ENCODE results near the gene ZNF554. TPM values are rescaled to one million over a fixed set of nuclear protein-coding genes. Genes with fewer than 3 reads are reported as not detected.

ZNF554 gene
- total RNA-seq (ENCODE audit: low replicate concordance): 10.1 and 11.0 TPM in 2 replicates

DNA sequence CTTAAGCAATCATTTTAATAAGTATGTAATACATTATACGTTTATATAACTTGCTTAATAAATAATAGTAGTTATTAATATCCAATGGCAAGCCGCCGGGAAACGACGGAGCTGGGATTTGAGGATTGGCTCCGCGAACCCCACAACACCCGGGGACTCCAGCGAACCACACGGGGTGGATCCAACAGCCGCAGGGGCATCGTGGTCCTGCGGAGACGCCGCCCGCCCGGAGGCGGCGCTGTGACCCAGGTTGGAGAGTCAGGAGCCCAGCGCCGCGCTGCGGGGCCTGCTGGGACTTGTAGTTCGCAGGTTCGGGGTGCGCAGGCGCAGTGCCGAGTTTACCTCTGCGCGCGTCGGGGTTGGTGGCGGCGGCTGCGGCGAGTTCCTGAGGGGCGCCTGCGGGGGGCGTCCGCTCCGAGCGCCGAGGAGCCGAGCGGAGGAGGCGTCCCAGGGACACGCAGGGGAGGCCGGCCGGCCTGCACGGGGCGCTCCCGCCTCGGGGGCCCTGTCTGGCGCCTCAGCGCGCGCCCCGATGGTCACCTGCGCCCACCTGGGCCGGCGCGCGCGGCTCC is at the start of gene ZNF554:
TSS of gene ZNF554 (plus strand) at position 329 of the 572 bp plus-strand sequence. CDS start at position 533, 204 bp downstream.
- H3F3A ChIP-seq (ENCODE audit: low read depth): no peaks in the 10 kb centered on the region
- peaks cover 7% of the 10 kb centered on the region for H4K20me1 ChIP-seq (ENCODE audit: low read depth)
- Mint-ChIP-seq H3K36me3 (peaks cover 12% of the 10 kb centered on the region), H3K9me3 (peaks cover 5% of the 10 kb centered on the region), H3K4me1 (peaks cover 2% of the 10 kb centered on the region), H3K27ac (no peak within 1 kb of the TSS), H3K4me3 (peak within 1 kb of the TSS; percentile 94), H3K27me3 (ENCODE audit: insufficient read depth, low read depth) (peaks cover 6% of the 10 kb centered on the region)
- H2AFZ ChIP-seq (replicated peaks): peak within 1 kb of the TSS; percentile 78
- H3K27me3 ChIP-seq: no peaks in the 10 kb centered on the region
- no peaks in the 10 kb centered on the region for H3K4me1 ChIP-seq
- no peaks in the 10 kb centered on the region for H3K9me3 ChIP-seq (ENCODE audit: low read depth)
- peak within 1 kb of the TSS; percentile 95 for H3K4me3 ChIP-seq
- H3K4me2 ChIP-seq: peak within 1 kb of the TSS; percentile 100
- no peak within 1 kb of the TSS for H3K27ac ChIP-seq
- H3K79me2 ChIP-seq (ENCODE audit: low read depth): peaks cover 6% of the 10 kb centered on the region
- H3K36me3 ChIP-seq: no peaks in the 10 kb centered on the region
- TF ChIP-seq EZH2 (IDR thresholded peaks at IDR 0.05) (no peak), EZH2phosphoT487 (IDR thresholded peaks at IDR 0.05) (no peak)
- TF ChIP-seq, protein P1, sequence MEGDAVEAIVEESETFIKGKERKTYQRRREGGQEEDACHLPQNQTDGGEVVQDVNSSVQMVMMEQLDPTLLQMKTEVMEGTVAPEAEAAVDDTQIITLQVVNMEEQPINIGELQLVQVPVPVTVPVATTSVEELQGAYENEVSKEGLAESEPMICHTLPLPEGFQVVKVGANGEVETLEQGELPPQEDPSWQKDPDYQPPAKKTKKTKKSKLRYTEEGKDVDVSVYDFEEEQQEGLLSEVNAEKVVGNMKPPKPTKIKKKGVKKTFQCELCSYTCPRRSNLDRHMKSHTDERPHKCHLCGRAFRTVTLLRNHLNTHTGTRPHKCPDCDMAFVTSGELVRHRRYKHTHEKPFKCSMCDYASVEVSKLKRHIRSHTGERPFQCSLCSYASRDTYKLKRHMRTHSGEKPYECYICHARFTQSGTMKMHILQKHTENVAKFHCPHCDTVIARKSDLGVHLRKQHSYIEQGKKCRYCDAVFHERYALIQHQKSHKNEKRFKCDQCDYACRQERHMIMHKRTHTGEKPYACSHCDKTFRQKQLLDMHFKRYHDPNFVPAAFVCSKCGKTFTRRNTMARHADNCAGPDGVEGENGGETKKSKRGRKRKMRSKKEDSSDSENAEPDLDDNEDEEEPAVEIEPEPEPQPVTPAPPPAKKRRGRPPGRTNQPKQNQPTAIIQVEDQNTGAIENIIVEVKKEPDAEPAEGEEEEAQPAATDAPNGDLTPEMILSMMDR (IDR thresholded peaks at IDR 0.05): peak; percentile 87
- H3K9ac ChIP-seq: peak within 1 kb of the TSS; percentile 66
- peak; percentile 100 for DNase-seq (ENCODE audit: low spot score)

DNA sequence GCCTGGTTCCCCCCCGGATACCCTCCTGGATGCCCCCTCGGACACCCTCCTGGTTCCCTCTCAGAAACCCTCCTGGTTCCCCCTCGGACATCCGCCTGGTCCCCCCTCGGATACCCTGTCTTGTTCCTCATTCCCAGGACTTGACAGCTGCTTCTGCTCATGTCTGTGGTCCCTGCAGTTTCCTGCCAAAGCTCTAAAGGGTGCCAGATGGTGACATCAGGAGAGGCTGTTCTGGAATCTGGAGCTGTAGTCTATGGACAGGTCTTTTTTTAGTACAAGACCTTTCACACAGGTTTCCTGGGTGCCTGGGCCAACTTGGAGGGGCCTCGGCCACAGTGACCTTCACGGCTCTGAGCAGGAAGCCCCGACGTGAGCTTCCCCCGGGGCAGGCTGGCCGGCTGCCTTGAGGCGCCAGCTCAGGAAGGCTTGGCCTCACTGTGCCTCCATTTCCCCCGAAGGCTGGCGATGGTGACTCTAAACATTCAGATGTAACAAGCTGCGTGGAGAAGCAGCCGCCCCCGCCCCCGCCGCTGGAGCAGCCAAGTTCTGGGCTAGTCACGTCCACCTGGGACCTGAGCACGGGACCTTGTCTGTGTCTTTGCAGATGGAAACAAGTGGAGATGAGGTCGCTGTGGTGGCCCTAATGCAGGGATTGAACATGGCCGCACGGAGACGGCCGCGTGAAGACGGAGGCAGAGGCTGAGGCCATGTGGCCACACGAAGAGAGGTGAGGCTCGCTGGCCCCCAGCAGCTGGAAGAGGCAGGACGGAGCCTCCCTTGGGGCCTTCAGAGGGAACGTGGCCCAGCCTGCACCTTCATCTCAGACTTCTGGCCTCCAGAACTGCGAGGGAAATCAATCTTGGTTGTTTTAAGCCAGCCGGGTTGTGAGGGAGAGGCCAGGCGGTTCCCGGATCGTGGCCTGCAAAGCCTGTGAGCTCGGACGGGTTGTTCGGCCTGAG is 49.3 kb upstream of the ZNF554 start:
- H4K20me1 ChIP-seq (ENCODE audit: low read depth): peaks cover 57% of the 10 kb centered on the region
- H3K4me3 ChIP-seq: no peak overlapping the region
- DNase-seq (ENCODE audit: low spot score): no peak
- no peak for TF ChIP-seq EZH2phosphoT487 (IDR thresholded peaks at IDR 0.05)
- no peak for TF ChIP-seq EZH2 (IDR thresholded peaks at IDR 0.05)
- TF ChIP-seq, protein P1 (IDR thresholded peaks at IDR 0.05): no peak
- no peak overlapping the region for H3K4me2 ChIP-seq
- no peaks in the 10 kb centered on the region for H3K4me1 ChIP-seq
- H3K27ac Mint-ChIP-seq: no peak overlapping the region
- peaks cover 4% of the 10 kb centered on the region for H3K36me3 Mint-ChIP-seq
- H3K4me3 Mint-ChIP-seq: no peak overlapping the region
- peaks cover 9% of the 10 kb centered on the region for H3K4me1 Mint-ChIP-seq
- peaks cover 58% of the 10 kb centered on the region for H3K79me2 ChIP-seq (ENCODE audit: low read depth)
- H3K27me3 Mint-ChIP-seq (ENCODE audit: insufficient read depth, low read depth): no peaks in the 10 kb centered on the region
- no peak overlapping the region for H3K9ac ChIP-seq
- no peaks in the 10 kb centered on the region for H3K36me3 ChIP-seq
- H3K27me3 ChIP-seq: no peaks in the 10 kb centered on the region
- no peak overlapping the region for H3K27ac ChIP-seq
- no peaks in the 10 kb centered on the region for H3K9me3 Mint-ChIP-seq
- no peak overlapping the region for H2AFZ ChIP-seq (replicated peaks)
- H3F3A ChIP-seq (ENCODE audit: low read depth): no peaks in the 10 kb centered on the region
- H3K9me3 ChIP-seq (ENCODE audit: low read depth): no peaks in the 10 kb centered on the region

DNA sequence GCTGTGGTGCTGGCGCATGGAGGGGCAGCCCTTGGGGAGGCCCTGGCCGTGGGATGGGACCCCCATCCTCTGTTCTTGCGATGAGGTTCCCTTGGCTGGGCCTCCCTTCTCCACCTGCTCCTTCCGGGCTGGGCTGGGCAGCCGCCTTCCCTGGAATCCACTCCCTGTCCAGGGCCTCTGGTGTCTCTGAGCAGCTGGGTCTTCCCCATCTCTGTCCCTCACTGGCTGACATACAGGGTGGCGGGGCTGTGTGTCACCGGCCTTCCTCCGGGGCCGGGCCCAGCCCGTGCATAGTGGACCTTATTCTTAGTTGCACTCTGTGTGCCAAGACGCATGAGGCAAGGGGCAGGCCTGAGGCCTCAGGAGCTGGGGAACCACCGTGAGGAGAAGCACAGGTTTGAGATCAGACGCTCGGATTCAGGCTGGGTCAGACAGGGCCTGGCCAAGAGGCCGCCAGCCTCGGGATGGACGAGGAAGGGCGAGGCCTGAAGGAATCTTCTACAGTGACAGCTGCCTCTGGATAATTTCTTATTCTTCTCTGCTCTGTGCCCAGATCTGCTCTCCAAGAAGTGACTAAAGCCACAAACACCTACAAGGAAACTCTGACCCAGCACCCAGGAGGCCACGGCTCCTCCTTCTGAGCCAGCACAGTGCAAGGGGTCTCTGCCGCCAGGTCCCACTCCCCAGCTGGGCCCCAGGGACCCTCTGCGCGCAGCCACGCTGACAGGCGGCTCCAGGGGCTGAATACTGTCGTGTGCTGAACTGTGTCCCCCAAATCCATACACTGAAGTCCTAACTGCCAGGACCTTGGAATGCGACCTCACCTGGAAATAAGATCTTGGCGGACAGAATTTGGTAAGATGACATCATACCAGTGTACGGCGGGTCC is 47.6 kb upstream of the ZNF554 start:
- Histone ChIP-seq H3F3A (ENCODE audit: low read depth) (no peaks in the 10 kb centered on the region), H3K27ac (no peak overlapping the region), H2AFZ (replicated peaks) (no peak overlapping the region), H3K4me2 (no peak overlapping the region), H3K9ac (no peak overlapping the region), H3K4me3 (no peak overlapping the region), H3K27me3 (no peaks in the 10 kb centered on the region), H3K4me1 (no peaks in the 10 kb centered on the region), H4K20me1 (ENCODE audit: low read depth) (peaks cover 73% of the 10 kb centered on the region), H3K9me3 (ENCODE audit: low read depth) (no peaks in the 10 kb centered on the region), H3K36me3 (no peaks in the 10 kb centered on the region), H3K79me2 (ENCODE audit: low read depth) (peaks cover 75% of the 10 kb centered on the region)
- Mint-ChIP-seq H3K27ac (peak overlapping the region; percentile 53), H3K9me3 (no peaks in the 10 kb centered on the region), H3K4me1 (peaks cover 7% of the 10 kb centered on the region), H3K4me3 (no peak overlapping the region), H3K27me3 (ENCODE audit: insufficient read depth, low read depth) (no peaks in the 10 kb centered on the region), H3K36me3 (peaks cover 8% of the 10 kb centered on the region)
- no peak for DNase-seq (ENCODE audit: low spot score)
- no peak for TF ChIP-seq EZH2 (IDR thresholded peaks at IDR 0.05)
- TF ChIP-seq, protein P1 (IDR thresholded peaks at IDR 0.05): no peak
- TF ChIP-seq EZH2phosphoT487 (IDR thresholded peaks at IDR 0.05): no peak

Measured in neural progenitor cell (in vitro differentiated cells).